ENCODE results near the gene SURF2. TPM values are rescaled to one million over a fixed set of nuclear protein-coding genes. Genes with fewer than 3 reads are reported as not detected.

Gene SURF2
- total RNA-seq, 1 donor from 2014 or later = 15.4 TPM

- Mint-ChIP-seq H3K27ac (ENCODE audit: unreplicated experiment) (no peak overlapping the region), H3K4me1 (ENCODE audit: unreplicated experiment) (peaks cover 19% of the 10 kb centered on the region), H3K27me3 (ENCODE audit: unreplicated experiment) (no peaks in the 10 kb centered on the region), H3K36me3 (ENCODE audit: unreplicated experiment) (peaks cover 37% of the 10 kb centered on the region), H3K9me3 (ENCODE audit: unreplicated experiment) (no peaks in the 10 kb centered on the region), H3K4me3 (ENCODE audit: unreplicated experiment) (no peak overlapping the region)
- no peak for TF ChIP-seq CTCF (IDR thresholded peaks at IDR 0.05)
- DNase-seq (ENCODE audit: extremely low spot score, unreplicated experiment) = no peak
Measured at GRCh38 chr9:133361507-133362092, 5.2 kb downstream of the SURF2 start.

GRCh38 chr9:133362359-133363044, 6.2 kb downstream of the SURF2 start:
- H3K27ac Mint-ChIP-seq (ENCODE audit: unreplicated experiment) = no peak overlapping the region

DNA sequence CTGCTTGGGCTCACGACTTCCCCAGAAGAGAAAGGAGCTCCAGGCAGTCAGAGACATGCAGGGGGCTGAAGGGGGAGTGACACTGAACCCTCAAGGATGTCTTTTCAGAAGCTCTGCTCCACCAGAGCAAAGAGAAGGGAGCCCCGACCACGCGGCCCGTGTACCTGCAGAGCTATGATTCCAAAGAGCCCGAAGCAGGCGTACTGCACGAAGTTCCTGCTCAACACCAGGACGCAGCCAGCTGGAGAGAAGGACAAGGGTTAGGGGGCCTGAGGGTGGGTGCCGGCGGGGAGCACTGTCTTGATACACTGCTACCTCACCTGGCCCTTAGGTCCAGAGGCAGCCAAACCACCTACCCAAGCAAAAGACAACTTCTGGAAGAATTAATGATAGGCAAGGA, 10.1 kb downstream of the SURF2 start:
- no peak for TF ChIP-seq CTCF (IDR thresholded peaks at IDR 0.05)
- peaks cover 35% of the 10 kb centered on the region for H3K4me1 Mint-ChIP-seq (ENCODE audit: unreplicated experiment)
- no peak overlapping the region for H3K4me3 Mint-ChIP-seq (ENCODE audit: unreplicated experiment)
- no peaks in the 10 kb centered on the region for H3K9me3 Mint-ChIP-seq (ENCODE audit: unreplicated experiment)
- no peak for DNase-seq (ENCODE audit: extremely low spot score, unreplicated experiment)
- H3K27me3 Mint-ChIP-seq (ENCODE audit: unreplicated experiment) = no peaks in the 10 kb centered on the region
- H3K36me3 Mint-ChIP-seq (ENCODE audit: unreplicated experiment) = peaks cover 40% of the 10 kb centered on the region
- no peak overlapping the region for H3K27ac Mint-ChIP-seq (ENCODE audit: unreplicated experiment)

More at GRCh38 chr9:133362359-133363044, 6.2 kb downstream of the SURF2 start:
- no peak for DNase-seq (ENCODE audit: extremely low spot score, unreplicated experiment)
- no peaks in the 10 kb centered on the region for H3K9me3 Mint-ChIP-seq (ENCODE audit: unreplicated experiment)
- H3K27me3 Mint-ChIP-seq (ENCODE audit: unreplicated experiment) = no peaks in the 10 kb centered on the region
- TF ChIP-seq CTCF (IDR thresholded peaks at IDR 0.05) = no peak
- H3K36me3 Mint-ChIP-seq (ENCODE audit: unreplicated experiment) = peaks cover 37% of the 10 kb centered on the region
- peaks cover 13% of the 10 kb centered on the region for H3K4me1 Mint-ChIP-seq (ENCODE audit: unreplicated experiment)
- no peak overlapping the region for H3K4me3 Mint-ChIP-seq (ENCODE audit: unreplicated experiment)

DNA sequence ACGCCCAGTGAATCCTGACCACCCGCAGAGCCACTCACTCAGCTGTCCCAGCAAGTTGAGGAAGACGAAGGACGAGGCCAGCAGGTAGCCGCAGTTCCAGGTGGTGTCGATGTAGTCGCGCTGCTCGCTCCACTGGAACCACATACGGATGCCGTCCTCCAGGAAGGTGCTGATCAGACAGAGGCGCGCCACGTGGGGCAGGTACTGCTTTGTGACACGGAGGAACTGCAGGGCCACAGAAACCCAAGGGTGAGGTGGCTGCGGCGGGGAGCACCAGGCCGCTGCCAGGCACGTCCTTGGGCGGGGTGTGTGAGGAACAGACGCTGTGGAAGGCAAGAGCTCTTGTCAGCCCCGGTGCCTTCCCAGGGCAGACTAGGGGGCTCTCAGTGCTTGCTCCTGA, 10.9 kb downstream of the SURF2 start:
- peaks cover 37% of the 10 kb centered on the region for H3K4me1 Mint-ChIP-seq (ENCODE audit: unreplicated experiment)
- no peak for TF ChIP-seq CTCF (IDR thresholded peaks at IDR 0.05)
- peaks cover 35% of the 10 kb centered on the region for H3K36me3 Mint-ChIP-seq (ENCODE audit: unreplicated experiment)
- no peak overlapping the region for H3K27ac Mint-ChIP-seq (ENCODE audit: unreplicated experiment)
- no peak for DNase-seq (ENCODE audit: extremely low spot score, unreplicated experiment)
- H3K9me3 Mint-ChIP-seq (ENCODE audit: unreplicated experiment) = no peaks in the 10 kb centered on the region
- H3K4me3 Mint-ChIP-seq (ENCODE audit: unreplicated experiment) = no peak overlapping the region
- H3K27me3 Mint-ChIP-seq (ENCODE audit: unreplicated experiment) = no peaks in the 10 kb centered on the region

DNA sequence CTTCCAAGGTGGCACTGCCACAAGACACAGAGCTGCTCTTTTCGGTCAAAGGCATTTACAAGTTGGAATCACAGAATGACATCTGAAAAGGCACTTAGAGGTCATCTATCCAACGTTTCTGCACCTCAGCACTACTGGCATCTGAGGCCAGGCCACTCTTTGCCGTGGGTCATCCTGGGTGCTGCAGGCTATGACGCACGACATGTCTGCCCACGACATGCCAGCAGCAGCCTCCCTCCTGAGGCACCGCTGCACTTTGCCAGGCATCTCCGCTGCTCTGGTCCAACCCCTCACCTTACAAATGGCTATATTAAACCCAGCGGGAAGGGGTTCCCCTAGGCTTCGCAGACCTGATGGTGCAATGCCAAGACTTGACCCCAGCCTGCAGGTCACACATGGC, 11.4 kb downstream of the SURF2 start:
- Mint-ChIP-seq H3K9me3 (ENCODE audit: unreplicated experiment) (no peaks in the 10 kb centered on the region), H3K27me3 (ENCODE audit: unreplicated experiment) (no peaks in the 10 kb centered on the region), H3K4me3 (ENCODE audit: unreplicated experiment) (no peak overlapping the region), H3K36me3 (ENCODE audit: unreplicated experiment) (peaks cover 35% of the 10 kb centered on the region), H3K4me1 (ENCODE audit: unreplicated experiment) (peaks cover 41% of the 10 kb centered on the region), H3K27ac (ENCODE audit: unreplicated experiment) (no peak overlapping the region)
- DNase-seq (ENCODE audit: extremely low spot score, unreplicated experiment) = no peak
- TF ChIP-seq CTCF (IDR thresholded peaks at IDR 0.05) = no peak

Measured in osteocyte (in vitro differentiated cells).